Epithelial cell of esophagus (primary cell): Measurements from ENCODE around the gene SPEM1.

Experiments used
- DNase-seq: peaks from one replicate; pipeline ENCODE4 v3.0.0; 2010; ENCODE audit warnings: low read depth
- H3K4me3 ChIP-seq: 2 replicates; pipeline ENCODE4 v1.5.1; 2011; ENCODE audit warnings: mild to moderate bottlenecking, low read length, control low read depth
- CTCF ChIP-seq: IDR thresholded peaks from 2 replicates; pipeline ENCODE4 v1.5.1; 2011; ENCODE audit warnings: low read depth, mild to moderate bottlenecking, low read length, control low read depth, inconsistent platforms; ENCODE audit not compliant: insufficient read depth; ENCODE audit errors: missing control alignments

Gene SPEM1

DNA sequence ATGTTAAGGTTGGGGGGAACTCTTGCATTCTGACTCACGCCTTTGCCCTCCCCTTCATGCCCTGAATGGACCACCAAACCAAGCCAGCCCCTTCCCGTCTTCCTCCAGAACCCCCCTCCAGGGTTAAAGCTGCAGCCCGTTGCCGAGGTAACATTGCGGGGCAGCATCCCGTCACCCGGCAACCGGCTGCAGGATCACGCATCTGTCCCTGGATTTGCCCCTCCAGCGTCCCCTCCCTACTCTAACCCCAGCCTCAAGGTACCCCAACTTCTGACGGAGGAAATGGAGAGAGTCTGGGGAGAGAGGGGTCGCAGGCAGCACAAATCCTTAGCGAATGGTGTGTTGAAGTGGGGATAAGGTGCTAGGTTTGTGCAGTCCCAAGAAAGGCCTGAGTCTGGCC is 13.0 kb upstream of the SPEM1 start:
- no peak for TF ChIP-seq CTCF
- no peak for DNase-seq
- H3K4me3 ChIP-seq = no peak overlapping the region

DNA sequence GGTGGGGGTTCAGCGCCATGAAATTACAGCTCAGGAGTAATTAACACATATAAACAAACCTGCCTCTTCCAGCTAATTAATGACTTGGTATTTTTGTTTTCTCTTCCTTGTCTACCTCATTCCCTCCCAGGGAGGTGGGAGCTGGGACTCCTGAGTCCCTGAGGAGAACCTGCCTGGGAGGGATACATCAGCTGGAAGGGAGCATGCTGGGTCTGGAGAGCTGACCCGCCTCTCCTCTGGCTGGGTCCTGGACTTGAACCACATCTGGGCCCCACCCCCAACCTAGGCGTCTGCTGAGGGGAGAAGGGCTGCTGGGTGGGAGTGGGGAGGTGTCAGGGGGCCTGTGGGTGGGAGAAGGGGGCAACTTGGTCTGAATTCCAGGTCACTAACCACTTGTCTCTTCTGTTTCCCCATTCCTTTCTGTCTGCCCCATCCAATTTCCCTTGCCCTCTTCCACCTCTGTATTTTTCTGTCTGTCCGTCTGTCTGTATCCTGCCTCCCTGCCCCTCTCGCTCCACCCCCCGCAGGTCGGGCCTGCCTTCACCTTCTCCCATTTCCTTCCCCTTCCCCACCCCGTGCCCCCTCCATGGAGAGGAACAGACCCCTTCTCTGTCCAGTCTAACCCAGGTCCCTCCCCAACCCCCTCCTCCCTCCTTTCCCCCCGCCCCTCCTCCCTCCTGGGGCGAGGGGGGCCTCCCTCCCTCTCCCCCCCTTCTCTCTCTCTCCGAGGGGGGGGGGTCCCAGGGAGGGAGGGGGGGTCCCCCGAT is 12.5 kb upstream of the SPEM1 start, which contains the start of gene NLGN2:
Gene NLGN2, plus strand, starts transcription at position 361 of the 767 bp plus-strand sequence. CDS start 411 bp downstream, outside the sequence.
- H3K4me3 ChIP-seq = no peak within 1 kb of the TSS
- no peak for DNase-seq
- no peak for TF ChIP-seq CTCF

DNA sequence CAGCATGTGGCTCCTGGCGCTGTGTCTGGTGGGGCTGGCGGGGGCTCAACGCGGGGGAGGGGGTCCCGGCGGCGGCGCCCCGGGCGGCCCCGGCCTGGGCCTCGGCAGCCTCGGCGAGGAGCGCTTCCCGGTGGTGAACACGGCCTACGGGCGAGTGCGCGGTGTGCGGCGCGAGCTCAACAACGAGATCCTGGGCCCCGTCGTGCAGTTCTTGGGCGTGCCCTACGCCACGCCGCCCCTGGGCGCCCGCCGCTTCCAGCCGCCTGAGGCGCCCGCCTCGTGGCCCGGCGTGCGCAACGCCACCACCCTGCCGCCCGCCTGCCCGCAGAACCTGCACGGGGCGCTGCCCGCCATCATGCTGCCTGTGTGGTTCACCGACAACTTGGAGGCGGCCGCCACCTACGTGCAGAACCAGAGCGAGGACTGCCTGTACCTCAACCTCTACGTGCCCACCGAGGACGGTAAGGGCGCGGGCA is 11.8 kb upstream of the SPEM1 start:
- no peak overlapping the region for H3K4me3 ChIP-seq
- no peak for DNase-seq
- TF ChIP-seq CTCF = no peak

GRCh38 chr17:7408863-7409262 is 11.3 kb upstream of the SPEM1 start:
- no peak for TF ChIP-seq CTCF
- no peak for DNase-seq
- no peak overlapping the region for H3K4me3 ChIP-seq

- no peak overlapping the region for H3K4me3 ChIP-seq
- DNase-seq = no peak
- TF ChIP-seq CTCF = no peak
Measured at GRCh38 chr17:7409716-7410115, 10.4 kb upstream of the SPEM1 start.

DNA sequence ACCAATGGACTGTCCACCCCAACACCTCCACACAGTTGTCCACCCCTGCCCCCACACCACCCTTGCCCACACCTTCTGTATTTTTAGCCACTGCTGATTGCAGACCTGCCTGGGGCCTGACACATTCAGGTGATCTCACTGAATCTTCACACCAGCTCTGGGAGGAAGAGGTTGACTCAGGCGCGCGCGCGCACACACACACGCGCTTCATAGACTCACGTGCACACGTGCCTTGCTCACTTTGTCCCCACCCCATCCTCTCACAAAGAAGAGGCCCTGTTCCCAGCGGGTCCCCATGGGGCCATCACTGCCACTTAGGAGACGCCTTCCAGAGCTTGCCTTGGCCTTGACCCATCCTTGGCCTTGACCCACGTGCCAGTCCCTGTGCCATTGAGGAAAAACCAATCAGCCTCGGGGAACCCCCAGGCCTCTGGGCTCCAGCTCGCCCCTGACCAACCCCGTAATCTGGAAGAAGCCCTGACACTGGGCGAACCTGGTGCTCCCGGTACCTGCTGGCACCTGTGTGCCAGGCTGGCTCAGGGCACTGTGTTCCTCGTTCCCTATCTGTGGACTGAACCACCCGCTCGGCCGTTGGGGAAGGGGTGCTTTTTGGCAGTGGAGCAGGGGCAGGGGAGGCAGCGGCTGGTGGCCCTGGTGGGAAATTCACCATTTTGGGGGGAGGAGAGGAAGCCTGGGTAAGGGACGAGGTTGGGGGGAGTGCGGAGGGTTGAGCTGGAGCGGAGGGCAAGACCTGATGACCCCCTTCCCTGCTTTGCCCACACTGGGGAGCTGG is 9.3 kb upstream of the SPEM1 start:
- no peak for TF ChIP-seq CTCF

More for the DNA sequence above, 9.3 kb upstream of the SPEM1 start:
- DNase-seq = no peak
- H3K4me3 ChIP-seq = no peak overlapping the region
